ENCODE results near the gene EML1. TPM values are rescaled to one million over a fixed set of nuclear protein-coding genes. Genes with fewer than 3 reads are reported as not detected.

The EML1 gene
- total RNA-seq, 2 experiments from 2014 or later = 0.59 TPM; not detected in 1

GRCh38 chr14:99774556-99775307 lies 18.5 kb upstream of the EML1 start:
- no peak overlapping the region for H3K4me3 Mint-ChIP-seq
- H3K27ac Mint-ChIP-seq = no peak overlapping the region
- ChIA-PET POLR2A (no interaction called here), CTCF (no interaction called here)
- H3K36me3 ChIP-seq (ENCODE audit: insufficient read depth, low read length) = no peaks in the 10 kb centered on the region
- H3K36me3 Mint-ChIP-seq (ENCODE audit: low read depth) = no peaks in the 10 kb centered on the region
- peaks cover 71% of the 10 kb centered on the region for H3K27me3 Mint-ChIP-seq
- H3K9me3 ChIP-seq (ENCODE audit: control insufficient read depth in 1 of 2, insufficient read depth in 1 of 2, low read length in 2 of 2) = peaks cover 0 to under 1% of the 10 kb centered on the region in 2 experiments
- intact Hi-C loops (cut with DNase I, micrococcal nuclease) = no loop called here
- H3K9me3 Mint-ChIP-seq = peaks cover 5% of the 10 kb centered on the region
- DNase-seq (no peak), ATAC-seq (ENCODE audit: poor library complexity) (no peak)
- H3K27ac ChIP-seq (ENCODE audit: low read depth in 1 of 2, low read length in 2 of 2) = no peak overlapping the region
- no peaks in the 10 kb centered on the region for H3K4me1 Mint-ChIP-seq (ENCODE audit: low read depth)
- peaks cover 3 to 5% of the 10 kb centered on the region in 2 experiments for H3K27me3 ChIP-seq (ENCODE audit: control insufficient read depth in 1 of 2, insufficient read depth in 2 of 2, low read length in 2 of 2)
- no peak overlapping the region for H3K4me3 ChIP-seq (ENCODE audit: low read length)
- no peak for TF ChIP-seq CTCF (IDR thresholded peaks at IDR 0.05)
- H3K4me1 ChIP-seq (ENCODE audit: insufficient read depth, low read length) = no peaks in the 10 kb centered on the region

GRCh38 chr14:99775351-99775750 lies 17.9 kb upstream of the EML1 start:
- no peak overlapping the region for H3K27ac ChIP-seq (ENCODE audit: low read depth in 1 of 2, low read length in 2 of 2)
- peaks cover 5% of the 10 kb centered on the region for H3K9me3 Mint-ChIP-seq
- intact Hi-C loops (cut with DNase I, micrococcal nuclease) = no loop called here
- ATAC-seq (ENCODE audit: poor library complexity) = no peak
- POLR2A ChIA-PET = no interaction called here
- no peak overlapping the region for H3K27ac Mint-ChIP-seq
- no peaks in the 10 kb centered on the region for H3K36me3 Mint-ChIP-seq (ENCODE audit: low read depth)
- no peak overlapping the region for H3K4me3 ChIP-seq (ENCODE audit: low read length)
- H3K36me3 ChIP-seq (ENCODE audit: insufficient read depth, low read length) = no peaks in the 10 kb centered on the region
- CTCF ChIA-PET = interaction anchor here (0.6 kb wide), 1 partner anchor 11 kb away, joined by 4 read pairs; no protein-coding TSS in a partner anchor
- no peaks in the 10 kb centered on the region for H3K4me1 Mint-ChIP-seq (ENCODE audit: low read depth)
- no peak for TF ChIP-seq CTCF (IDR thresholded peaks at IDR 0.05)
- H3K27me3 Mint-ChIP-seq = peaks cover 73% of the 10 kb centered on the region
- no peak overlapping the region for H3K4me3 Mint-ChIP-seq
- H3K4me1 ChIP-seq (ENCODE audit: insufficient read depth, low read length) = no peaks in the 10 kb centered on the region
- H3K9me3 ChIP-seq (ENCODE audit: control insufficient read depth in 1 of 2, insufficient read depth in 1 of 2, low read length in 2 of 2) = peaks cover 0 to 4% of the 10 kb centered on the region in 2 experiments
- DNase-seq = no peak
- H3K27me3 ChIP-seq (ENCODE audit: control insufficient read depth in 1 of 2, insufficient read depth in 2 of 2, low read length in 2 of 2) = peaks cover 5 to 7% of the 10 kb centered on the region in 2 experiments

- H3K9me3 Mint-ChIP-seq = peaks cover 5% of the 10 kb centered on the region
Observed at GRCh38 chr14:99777951-99778350, 15.3 kb upstream of the EML1 start.

More at GRCh38 chr14:99777951-99778350, 15.3 kb upstream of the EML1 start:
- ChIA-PET POLR2A (no interaction called here), CTCF (interaction anchor here (0.9 kb wide), 1 partner anchor 48 kb away, joined by 3 read pairs; no protein-coding TSS in a partner anchor)
- Mint-ChIP-seq H3K4me1 (ENCODE audit: low read depth) (no peaks in the 10 kb centered on the region), H3K36me3 (ENCODE audit: low read depth) (no peaks in the 10 kb centered on the region), H3K27ac (no peak overlapping the region), H3K4me3 (no peak overlapping the region), H3K27me3 (peaks cover 71% of the 10 kb centered on the region)
- intact Hi-C loops (cut with DNase I, micrococcal nuclease) = no loop called here
- ATAC-seq (ENCODE audit: poor library complexity) (no peak), DNase-seq (no peak)
- no peak for TF ChIP-seq CTCF (IDR thresholded peaks at IDR 0.05)
- no peaks in the 10 kb centered on the region for H3K4me1 ChIP-seq (ENCODE audit: insufficient read depth, low read length)
- H3K27me3 ChIP-seq (ENCODE audit: control insufficient read depth in 1 of 2, insufficient read depth in 2 of 2, low read length in 2 of 2) = peaks cover 7 to 9% of the 10 kb centered on the region in 2 experiments
- peaks cover 0 to 10% of the 10 kb centered on the region in 2 experiments for H3K9me3 ChIP-seq (ENCODE audit: control insufficient read depth in 1 of 2, insufficient read depth in 1 of 2, low read length in 2 of 2)
- H3K36me3 ChIP-seq (ENCODE audit: insufficient read depth, low read length) = no peaks in the 10 kb centered on the region
- H3K4me3 ChIP-seq (ENCODE audit: low read length) = no peak overlapping the region
- no peak overlapping the region for H3K27ac ChIP-seq (ENCODE audit: low read depth in 1 of 2, low read length in 2 of 2)

Measured in CD4-positive, alpha-beta T cell (primary cell).